Muscle of leg (tissue), 16 donors: ENCODE results near the gene FAM120B. TPM values are rescaled to one million over a fixed set of nuclear protein-coding genes. Genes with fewer than 3 reads are reported as not detected.

ENCODE experiments used
- DNase-seq: peaks from one replicate; pipeline ENCODE4 v3.0.0; 2013
- H3K27ac ChIP-seq: one replicate; pipeline ENCODE4 v1.5.1; 2013; ENCODE audit warnings: mild to moderate bottlenecking, low read length, control low read depth
- H3K27me3 ChIP-seq: one replicate; pipeline ENCODE4 v1.6.1; 2013; ENCODE audit warnings: low read length; ENCODE audit not compliant: control insufficient read depth, insufficient read depth
- H3K36me3 ChIP-seq: one replicate; pipeline ENCODE4 v1.6.1; 2013; ENCODE audit warnings: low read length; ENCODE audit not compliant: control insufficient read depth, insufficient read depth
- H3K4me1 ChIP-seq: one replicate; pipeline ENCODE4 v1.6.1; 2013; ENCODE audit warnings: low read length; ENCODE audit not compliant: control insufficient read depth, insufficient read depth
- H3K4me3 ChIP-seq: one replicate; pipeline ENCODE4 v1.5.1; 2013; ENCODE audit warnings: low read length, control low read depth
- H3K9me3 ChIP-seq: replicated peaks from 2 replicates; pipeline ENCODE4 v1.6.1; 2013; ENCODE audit warnings: low read depth, low read length; ENCODE audit not compliant: control insufficient read depth
- WGBS: methylation state at CpG from one replicate; pipeline ENCODE4 v1.1.5; 2013; ENCODE audit warnings: missing lambda C conversion rate; ENCODE audit not compliant: insufficient coverage; 5-methylcytosine and 5-hydroxymethylcytosine counted together
- long read RNA-seq, 11 donors: transcript quantifications; one replicate each; lab custom pipeline, GENCODE V29; 2026
- polyA plus RNA-seq, 8 donors: library from polyadenylated mRNA; unstranded; fragments of 120-200 nt; gene quantifications; one replicate each; pipeline versions ENCODE4 v1.2.1 to v1.2.3, GENCODE V29; 2013; ENCODE audit warnings: inconsistent platforms in 1 of 8, low replicate concordance in 1 of 8; ENCODE audit not compliant: insufficient read length in 8 of 8, insufficient read depth in 1 of 8
- total RNA-seq: library from RNA; stranded (reverse); fragments of 120-200 nt; gene quantifications from one replicate; pipeline ENCODE4 v1.2.4, GENCODE V29; 2013

FAM120B gene
- 19.6 TPM for total RNA-seq
- polyA plus RNA-seq, result 10 to 100 TPM; 23.7 to 29.7 (median 24.7) TPM
- long read RNA-seq, donor 1, full-length matches to known transcripts, result 1 of 1 reads
- long read RNA-seq, donor 1, partial matches to known transcripts, result 0 of 1 reads
- long read RNA-seq, donor 1, other reads (novel, unspliced or antisense), result 0 of 1 reads
- long read RNA-seq, donor 2, full-length matches to known transcripts, result 2 of 2 reads
- long read RNA-seq, donor 2, partial matches to known transcripts, result 0 of 2 reads
- long read RNA-seq, donor 2, other reads (novel, unspliced or antisense), result 0 of 2 reads
- long read RNA-seq, donor 3, full-length matches to known transcripts, result 5 of 20 reads
- long read RNA-seq, donor 3, partial matches to known transcripts, result 15 of 20 reads
- long read RNA-seq, donor 3, other reads (novel, unspliced or antisense), result 0 of 20 reads
- long read RNA-seq, donor 4, full-length matches to known transcripts, result 1 of 1 reads
- long read RNA-seq, donor 4, partial matches to known transcripts, result 0 of 1 reads
- long read RNA-seq, donor 4, other reads (novel, unspliced or antisense), result 0 of 1 reads
- long read RNA-seq, donor 5, full-length matches to known transcripts, result 4 of 29 reads
- long read RNA-seq, donor 5, partial matches to known transcripts, result 25 of 29 reads
- long read RNA-seq, donor 5, other reads (novel, unspliced or antisense), result 0 of 29 reads
- long read RNA-seq, donor 6, full-length matches to known transcripts, result 5 of 17 reads
- long read RNA-seq, donor 6, partial matches to known transcripts, result 12 of 17 reads
- long read RNA-seq, donor 6, other reads (novel, unspliced or antisense), result 0 of 17 reads
- long read RNA-seq, donor 7, full-length matches to known transcripts, result 2 of 17 reads
- long read RNA-seq, donor 7, partial matches to known transcripts, result 15 of 17 reads
- long read RNA-seq, donor 7, other reads (novel, unspliced or antisense), result 0 of 17 reads
- long read RNA-seq, donor 8, full-length matches to known transcripts, result 1 of 1 reads
- long read RNA-seq, donor 8, partial matches to known transcripts, result 0 of 1 reads
- long read RNA-seq, donor 8, other reads (novel, unspliced or antisense), result 0 of 1 reads
- long read RNA-seq, donor 9, full-length matches to known transcripts, result 3 of 11 reads
- long read RNA-seq, donor 9, partial matches to known transcripts, result 8 of 11 reads
- long read RNA-seq, donor 9, other reads (novel, unspliced or antisense), result 0 of 11 reads
- long read RNA-seq, donor 10, full-length matches to known transcripts, result 3 of 11 reads
- long read RNA-seq, donor 10, partial matches to known transcripts, result 8 of 11 reads
- long read RNA-seq, donor 10, other reads (novel, unspliced or antisense), result 0 of 11 reads
- long read RNA-seq, donor 11, result 0 reads

DNA sequence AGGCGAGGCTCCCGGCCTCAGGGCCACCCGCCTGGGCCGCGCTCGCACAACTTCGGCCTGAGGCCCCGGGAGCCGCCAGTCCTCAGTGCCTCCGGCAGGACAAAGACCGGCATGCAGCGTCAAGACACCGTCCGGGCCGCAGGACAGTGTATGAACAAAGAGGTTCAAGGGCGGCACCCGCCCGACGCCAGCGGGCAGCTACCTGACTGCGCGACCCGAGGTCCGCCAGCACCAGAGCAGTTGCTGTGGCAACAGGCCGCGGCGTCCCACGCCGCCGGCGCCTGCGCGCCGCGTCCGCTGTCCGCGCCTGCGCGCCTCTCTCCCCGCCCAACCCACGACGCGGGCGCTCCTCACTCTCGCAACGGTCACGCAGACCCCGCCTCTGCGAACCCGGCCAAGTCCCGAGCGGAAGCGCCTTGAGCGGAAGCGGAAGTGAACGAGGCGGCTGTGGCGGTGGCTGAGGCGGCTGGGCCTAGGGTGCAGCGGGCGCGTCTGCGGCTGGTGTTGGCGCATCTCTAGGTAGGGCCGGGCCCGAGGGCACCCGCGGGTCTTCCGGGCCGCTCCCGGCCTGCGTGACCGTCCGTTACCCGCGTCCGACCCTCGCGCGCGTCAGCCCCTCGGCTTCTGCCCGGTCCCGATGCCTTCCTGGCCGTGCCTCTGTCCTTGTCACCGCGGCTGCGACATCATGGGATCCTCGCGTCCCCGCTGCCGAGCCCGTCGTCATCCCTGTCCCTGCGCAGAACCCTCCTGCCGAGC, at the start of gene FAM120B:
Gene FAM120B, plus strand, starts transcription at position 435 of the 756 bp plus-strand sequence. CDS start 10,633 bp downstream, outside the sequence.
- under 1% methylated on average over 97 of the region's 97 CpGs for WGBS
- no peaks in the 10 kb centered on the region for H3K27me3 ChIP-seq
- H3K4me3 ChIP-seq, result peak within 1 kb of the TSS; percentile 86
- H3K4me1 ChIP-seq, result peaks cover 19% of the 10 kb centered on the region
- peak; percentile 99 for DNase-seq
- peaks cover 4% of the 10 kb centered on the region for H3K36me3 ChIP-seq
- peak within 1 kb of the TSS; percentile 76 for H3K27ac ChIP-seq
- H3K9me3 ChIP-seq, result no peaks in the 10 kb centered on the region

DNA sequence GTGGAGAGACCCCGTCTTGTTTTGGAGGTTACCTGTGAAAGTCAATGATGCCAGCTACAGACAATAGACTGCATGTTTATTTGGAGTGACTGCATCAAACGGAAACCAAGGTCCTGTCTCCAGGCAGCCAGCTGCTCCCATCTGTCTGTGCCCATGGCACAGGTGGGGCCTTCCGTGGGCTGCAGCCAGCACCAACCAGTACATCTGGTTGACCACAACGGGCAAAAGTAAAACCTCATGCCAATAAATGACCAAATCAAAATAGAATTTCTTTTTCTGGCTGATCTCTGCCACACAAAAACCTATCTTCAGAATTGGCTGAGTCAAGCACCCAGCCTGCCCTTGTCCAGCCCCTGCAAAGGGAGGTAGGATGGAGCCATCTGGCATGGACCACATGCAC, 49.2 kb upstream of the FAM120B start:
- Histone ChIP-seq H3K36me3 (no peaks in the 10 kb centered on the region), H3K9me3 (no peaks in the 10 kb centered on the region), H3K4me1 (peaks cover 1% of the 10 kb centered on the region), H3K27ac (no peak overlapping the region), H3K27me3 (peaks cover 16% of the 10 kb centered on the region), H3K4me3 (no peak overlapping the region)
- WGBS, result 86% methylated on average over 3 of the region's 4 CpGs
- DNase-seq, result peak; percentile 27

GRCh38 chr6:170258407-170258806, 48.2 kb upstream of the FAM120B start:
- H3K9me3 ChIP-seq, result no peaks in the 10 kb centered on the region
- H3K4me1 ChIP-seq, result no peaks in the 10 kb centered on the region
- H3K27me3 ChIP-seq, result peaks cover 15% of the 10 kb centered on the region
- H3K27ac ChIP-seq, result no peak overlapping the region
- no peak for DNase-seq
- 86% methylated on average over 5 of the region's 6 CpGs for WGBS
- H3K36me3 ChIP-seq, result no peaks in the 10 kb centered on the region
- no peak overlapping the region for H3K4me3 ChIP-seq

GRCh38 chr6:170259278-170259677, 47.3 kb upstream of the FAM120B start:
- Histone ChIP-seq H3K4me3 (no peak overlapping the region), H3K27me3 (peaks cover 10% of the 10 kb centered on the region), H3K9me3 (no peaks in the 10 kb centered on the region), H3K36me3 (no peaks in the 10 kb centered on the region), H3K27ac (no peak overlapping the region), H3K4me1 (peaks cover 2% of the 10 kb centered on the region)
- no peak for DNase-seq
- WGBS, result 59% methylated on average over 5 of the region's 5 CpGs

- Histone ChIP-seq H3K4me3 (no peak overlapping the region), H3K27ac (no peak overlapping the region), H3K9me3 (no peaks in the 10 kb centered on the region), H3K4me1 (peaks cover 11% of the 10 kb centered on the region), H3K36me3 (no peaks in the 10 kb centered on the region), H3K27me3 (peaks cover 7% of the 10 kb centered on the region)
- 89% methylated on average over 4 of the region's 7 CpGs for WGBS
- no peak for DNase-seq
Measured at GRCh38 chr6:170260686-170261085, 45.9 kb upstream of the FAM120B start.

GRCh38 chr6:170261643-170262488, 44.7 kb upstream of the FAM120B start:
- Histone ChIP-seq H3K27ac (no peak overlapping the region), H3K27me3 (peaks cover 7% of the 10 kb centered on the region), H3K4me3 (no peak overlapping the region), H3K36me3 (no peaks in the 10 kb centered on the region), H3K9me3 (no peaks in the 10 kb centered on the region), H3K4me1 (peaks cover 19% of the 10 kb centered on the region)
- DNase-seq, result no peak
- 80% methylated on average over 24 of the region's 32 CpGs for WGBS

- WGBS, result 34% methylated on average over 16 of the region's 22 CpGs
- DNase-seq, result no peak
- Histone ChIP-seq H3K27ac (no peak overlapping the region), H3K27me3 (peaks cover 7% of the 10 kb centered on the region), H3K4me3 (no peak overlapping the region), H3K36me3 (no peaks in the 10 kb centered on the region), H3K9me3 (no peaks in the 10 kb centered on the region), H3K4me1 (peaks cover 21% of the 10 kb centered on the region)
Measured at GRCh38 chr6:170262489-170263088, 44.0 kb upstream of the FAM120B start.

- no peak for DNase-seq
- H3K36me3 ChIP-seq, result no peaks in the 10 kb centered on the region
- H3K4me3 ChIP-seq, result no peak overlapping the region
- H3K27ac ChIP-seq, result no peak overlapping the region
- H3K4me1 ChIP-seq, result peaks cover 29% of the 10 kb centered on the region
- WGBS, result no CpG with 5 or more reads among the region's 8 CpGs
- no peaks in the 10 kb centered on the region for H3K9me3 ChIP-seq
- H3K27me3 ChIP-seq, result peaks cover 7% of the 10 kb centered on the region
Measured at GRCh38 chr6:170263410-170263809, 43.1 kb upstream of the FAM120B start.
